ENCODE data around the gene RHOT2. TPM values are rescaled to one million over a fixed set of nuclear protein-coding genes. Genes with fewer than 3 reads are reported as not detected.
A peak's percentile ranks its signal among the peaks of the same experiment; 100 is the strongest.

Gene RHOT2
- total and polyA plus RNA-seq, 9 of the 15 experiments (the other 6 are each of a cell fraction or from before 2014, with no cell fraction given): 5.0 to 373 (median 112) TPM

- TF ChIP-seq CEBPB (tag; IDR thresholded peaks at IDR 0.05) (peak; percentile 69), SP2 (IDR thresholded peaks at IDR 0.05; ENCODE audit: extremely low read depth, low read depth, low read length, poor library complexity, severe bottlenecking) (peak; percentile 99), ZSCAN32 (CRISPR knock-in tag; IDR thresholded peaks at IDR 0.05) (no peak), GATAD2A (IDR thresholded peaks at IDR 0.05) (no peak), ZNF175 (CRISPR knock-in tag; IDR thresholded peaks at IDR 0.05; ENCODE audit: low read depth) (no peak), PCBP2 (IDR thresholded peaks at IDR 0.05; ENCODE audit: low read depth, low read length, poor library complexity, severe bottlenecking) (no peak), NUFIP1 (IDR thresholded peaks at IDR 0.05; ENCODE audit: partially characterized antibody) (no peak), SRF (CRISPR knock-in tag; IDR thresholded peaks at IDR 0.05) (no peak), KAT2B (IDR thresholded peaks at IDR 0.05; ENCODE audit: low read depth, low read length) (peak; percentile 60), KLF16 (IDR thresholded peaks at IDR 0.05) (no peak), BHLHE40 (IDR thresholded peaks at IDR 0.05; ENCODE audit: low read length) (peak; percentile 64), TARDBP (IDR thresholded peaks at IDR 0.05) (0 out of 2 replicates have a peak, but pooled peaks have one; percentile 73), L3MBTL2 (IDR thresholded peaks at IDR 0.05) (peak; percentile 61), NCOA2 (IDR thresholded peaks at IDR 0.05; ENCODE audit: partially characterized antibody in 2 of 2) (no peak), ZNF324 (CRISPR knock-in tag; IDR thresholded peaks at IDR 0.05) (no peak), MAFG (tag; conservative IDR thresholded peaks at IDR 0.05) (no peak), PPARD (CRISPR knock-in tag; IDR thresholded peaks at IDR 0.05) (no peak), MCM3 (IDR thresholded peaks at IDR 0.05) (no peak), NFATC3 (IDR thresholded peaks at IDR 0.05) (no peak), STAT5B (CRISPR knock-in tag; IDR thresholded peaks at IDR 0.05) (no peak), ZBTB34 (CRISPR knock-in tag; IDR thresholded peaks at IDR 0.05) (no peak), MEF2A (IDR thresholded peaks at IDR 0.05; ENCODE audit: control insufficient read depth, low read depth, low read length) (0 out of 2 replicates have a peak, but pooled peaks have one; percentile 15), BDP1 (IDR thresholded peaks at IDR 0.05; ENCODE audit: insufficient read depth, insufficient read length) (no peak), E2F3 (CRISPR knock-in tag; IDR thresholded peaks at IDR 0.05) (0 out of 2 replicates have a peak, but pooled peaks have one; percentile 40), KLF6 (CRISPR knock-in tag; IDR thresholded peaks at IDR 0.05; ENCODE audit: borderline replicate concordance) (no peak), CEBPG (CRISPR knock-in tag; IDR thresholded peaks at IDR 0.05) (peak; percentile 49; the same call in 1 of the 2 replicates), CEBPG (tag; conservative IDR thresholded peaks at IDR 0.05 in 1 of 2, IDR thresholded peaks at IDR 0.05 in 1 of 2) (peak in 1 of 2 experiments; percentile 72; a peak in 3 of 4 replicates)
- TF ChIP-seq, protein P1, sequence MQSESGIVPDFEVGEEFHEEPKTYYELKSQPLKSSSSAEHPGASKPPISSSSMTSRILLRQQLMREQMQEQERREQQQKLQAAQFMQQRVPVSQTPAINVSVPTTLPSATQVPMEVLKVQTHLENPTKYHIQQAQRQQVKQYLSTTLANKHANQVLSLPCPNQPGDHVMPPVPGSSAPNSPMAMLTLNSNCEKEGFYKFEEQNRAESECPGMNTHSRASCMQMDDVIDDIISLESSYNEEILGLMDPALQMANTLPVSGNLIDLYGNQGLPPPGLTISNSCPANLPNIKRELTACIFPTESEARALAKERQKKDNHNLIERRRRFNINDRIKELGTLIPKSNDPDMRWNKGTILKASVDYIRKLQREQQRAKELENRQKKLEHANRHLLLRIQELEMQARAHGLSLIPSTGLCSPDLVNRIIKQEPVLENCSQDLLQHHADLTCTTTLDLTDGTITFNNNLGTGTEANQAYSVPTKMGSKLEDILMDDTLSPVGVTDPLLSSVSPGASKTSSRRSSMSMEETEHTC (IDR thresholded peaks at IDR 0.05): no peak
- TF ChIP-seq, protein P2, sequence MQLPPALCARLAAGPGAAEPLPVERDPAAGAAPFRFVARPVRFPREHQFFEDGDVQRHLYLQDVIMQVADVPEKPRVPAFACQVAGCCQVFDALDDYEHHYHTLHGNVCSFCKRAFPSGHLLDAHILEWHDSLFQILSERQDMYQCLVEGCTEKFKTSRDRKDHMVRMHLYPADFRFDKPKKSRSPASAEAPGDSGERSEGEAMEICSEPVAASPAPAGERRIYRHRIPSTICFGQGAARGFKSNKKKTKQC (CRISPR knock-in tag; IDR thresholded peaks at IDR 0.05): no peak
These were observed at the start of gene RHOT2 (continued) for GRCh38 chr16:667780-668518.

Data from K562 (cell line).